Colon (tissue), 2 donors: ENCODE results near the gene STK4.

Source experiments
- FAIRE-seq: peaks from 2 replicates; lab custom pipeline; 2012; peaks lifted over from hg19 to GRCh38; lab: Jason Lieb, UNC
- donor health status: control.
- donor health status: control.

The STK4 gene

DNA sequence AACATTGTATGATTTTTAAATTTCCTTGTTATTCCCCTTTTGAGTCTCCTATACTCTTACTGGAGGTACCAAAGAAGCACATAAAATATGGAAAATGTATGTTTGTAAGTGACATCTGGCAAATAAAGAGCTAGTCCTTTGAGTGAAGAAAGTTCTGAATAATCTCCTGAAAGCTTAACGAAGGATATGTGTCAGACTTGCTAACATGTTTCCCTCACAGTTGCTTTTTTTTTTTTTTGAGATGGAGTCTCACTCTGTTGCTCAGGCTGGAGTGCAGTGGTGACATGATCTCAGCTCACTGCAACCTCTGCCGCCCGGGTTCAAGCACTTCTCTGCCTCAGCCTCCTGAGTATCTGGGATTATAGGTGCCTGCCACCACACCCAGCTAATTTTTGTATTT lies 63.6 kb downstream of the STK4 start:
- no peak for FAIRE-seq

DNA sequence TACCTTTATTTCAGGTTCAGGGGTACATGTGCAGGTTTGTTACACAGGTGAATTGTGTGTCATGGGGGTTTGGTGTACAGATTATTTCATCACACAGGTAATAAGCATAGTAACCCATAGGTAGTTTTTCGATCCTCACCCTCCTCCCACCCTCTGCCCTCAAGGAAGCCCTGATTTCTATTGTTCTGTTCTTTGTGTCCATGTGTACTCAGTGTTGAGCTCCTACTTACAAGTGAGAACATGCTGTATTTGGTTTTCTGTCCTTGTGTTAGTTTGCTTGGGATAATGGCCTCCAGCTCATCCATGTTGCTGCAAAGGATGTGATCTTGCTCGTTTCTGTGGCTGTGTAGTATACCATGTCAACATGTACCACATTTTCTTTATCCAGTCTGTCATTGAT lies 66.0 kb downstream of the STK4 start:
- FAIRE-seq = no peak

DNA sequence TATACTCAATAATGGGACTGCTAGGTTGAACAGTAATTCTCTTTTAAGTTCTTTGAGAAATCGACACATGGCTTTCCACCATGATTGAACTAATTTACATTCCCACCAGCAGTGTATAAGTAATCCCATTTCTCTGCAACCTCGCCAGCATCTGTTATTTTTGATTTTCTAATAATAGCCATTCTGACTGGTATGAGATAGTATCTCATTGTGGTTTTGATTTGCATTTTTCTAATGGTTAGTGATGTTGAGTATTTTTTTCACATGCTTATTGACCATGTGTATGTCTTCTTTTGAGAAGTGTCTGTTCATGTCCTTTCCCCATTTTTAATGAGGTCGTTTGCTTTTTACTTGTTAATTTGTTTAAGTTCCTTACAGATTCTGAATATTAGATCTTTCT lies 66.5 kb downstream of the STK4 start:
- FAIRE-seq = no peak

DNA sequence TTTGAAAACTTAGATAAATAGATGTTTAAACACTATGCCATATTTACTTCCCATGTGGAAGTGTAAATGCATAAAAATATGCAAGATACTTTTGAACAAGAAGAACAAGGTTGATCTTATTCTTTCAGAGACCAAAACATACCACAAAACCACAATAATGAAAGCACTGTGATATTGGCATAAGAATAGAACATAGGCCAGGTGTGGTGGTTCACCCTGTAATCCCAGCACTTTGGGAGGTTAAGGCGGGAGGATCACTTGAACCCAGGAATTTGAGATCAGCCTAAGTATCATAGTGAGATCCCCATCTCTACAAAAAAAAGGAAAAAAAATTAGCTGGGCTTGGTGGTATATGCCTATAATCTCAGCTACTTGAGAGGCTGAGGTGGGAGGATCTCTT lies 68.1 kb downstream of the STK4 start:
- FAIRE-seq = no peak

DNA sequence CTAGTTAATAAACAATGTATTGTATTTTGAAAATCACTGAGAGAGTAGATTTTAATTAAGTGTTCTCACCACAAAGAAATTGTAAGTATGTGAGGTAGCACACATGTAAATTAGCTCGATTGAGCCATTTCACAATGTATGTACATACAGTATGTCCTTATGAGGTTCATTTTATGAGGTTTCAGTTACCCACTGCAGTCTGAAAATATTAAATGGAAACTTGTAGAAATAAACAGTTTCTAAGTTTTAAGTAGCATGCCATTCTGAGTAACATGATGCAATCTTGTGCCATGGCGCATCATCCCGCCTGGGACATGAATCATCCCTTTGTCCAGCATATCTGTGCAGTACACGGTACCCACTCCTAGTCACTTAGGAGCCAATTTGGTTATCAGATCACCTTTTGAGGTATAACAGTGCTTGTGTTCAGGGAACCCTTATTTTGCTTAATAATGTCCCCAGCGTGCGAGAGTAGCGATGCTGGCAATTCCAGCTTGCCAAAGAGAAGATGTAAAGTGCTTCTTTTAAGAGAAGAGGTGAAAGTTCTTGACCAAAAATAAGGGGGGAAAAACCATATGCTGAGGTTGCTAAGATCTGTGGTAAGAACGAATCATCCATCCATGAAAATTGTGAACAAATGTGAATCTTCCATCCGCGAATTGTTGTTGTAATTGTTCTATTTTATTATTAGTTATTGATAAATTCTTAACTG lies 69.9 kb downstream of the STK4 start:
- FAIRE-seq = no peak

DNA sequence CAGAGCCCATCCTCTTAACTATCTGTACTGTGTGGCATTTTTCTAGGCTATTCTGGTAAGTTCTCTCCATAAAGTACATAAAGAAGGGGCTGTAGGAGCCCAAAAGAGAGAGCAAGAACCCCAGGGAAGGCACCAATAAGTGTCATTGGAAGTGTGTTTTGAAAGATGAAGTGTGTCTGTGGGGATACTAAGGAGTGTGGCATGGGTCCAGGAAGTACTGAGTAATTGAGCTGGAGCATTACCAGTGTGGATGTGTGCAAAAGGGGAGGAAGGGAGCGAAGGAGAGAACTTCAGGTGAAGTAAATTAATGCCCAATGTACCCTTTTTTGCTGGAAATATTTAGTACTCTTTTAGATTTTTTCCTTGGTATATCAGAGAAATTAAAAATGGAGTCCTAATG lies 70.7 kb downstream of the STK4 start:
- no peak for FAIRE-seq

DNA sequence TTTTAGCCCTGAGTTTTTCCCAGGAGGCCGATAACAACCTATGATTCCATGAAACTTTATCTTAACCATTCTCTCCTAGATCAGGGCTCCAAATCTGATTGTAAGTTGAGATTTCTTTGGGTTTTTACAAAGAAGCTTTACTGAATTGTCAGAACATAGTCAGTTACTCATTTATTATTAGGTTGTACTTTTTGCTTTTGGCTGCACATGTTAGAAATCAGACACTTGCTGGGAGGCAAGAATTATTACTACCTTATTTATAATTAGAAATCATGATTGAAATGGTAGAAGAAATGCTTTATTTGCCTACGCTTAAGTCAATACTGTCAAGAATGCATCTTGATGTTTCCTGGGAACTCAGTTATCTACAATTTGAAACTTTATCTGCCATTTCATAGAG lies 71.3 kb downstream of the STK4 start:
- no peak for FAIRE-seq

DNA sequence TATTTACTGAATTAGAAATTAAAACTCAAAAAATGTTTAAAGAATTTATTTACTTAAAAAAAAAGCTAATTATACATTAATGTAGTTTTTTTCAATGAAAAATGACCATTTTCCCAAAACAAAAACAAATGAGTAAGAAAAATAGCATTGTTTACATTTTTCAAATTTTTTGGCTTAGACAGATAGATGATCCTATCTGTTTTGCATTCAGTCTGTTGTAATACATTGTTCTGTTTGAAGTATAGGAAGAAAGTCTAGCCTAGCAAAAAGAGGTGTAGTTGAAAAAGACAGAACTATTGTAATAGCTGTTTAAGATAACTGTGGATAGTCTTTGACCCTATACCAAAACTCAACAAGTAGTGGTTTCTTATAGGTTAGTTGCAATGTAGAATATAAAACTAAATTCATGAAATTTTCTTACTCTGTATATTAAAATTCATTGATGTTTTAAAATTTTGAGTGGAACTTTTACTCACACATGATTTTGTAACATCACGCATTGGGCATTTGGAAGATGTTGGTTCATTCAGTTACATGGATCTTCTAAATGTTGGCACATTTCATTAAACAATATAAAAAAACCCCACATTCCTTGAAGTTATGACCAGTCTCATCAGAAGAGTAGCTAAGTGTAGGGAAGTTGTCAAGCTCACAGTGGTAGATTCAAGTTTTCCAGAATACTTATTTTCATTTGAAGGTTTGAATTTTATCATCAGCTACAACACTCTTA lies 72.6 kb downstream of the STK4 start:
- no peak for FAIRE-seq

DNA sequence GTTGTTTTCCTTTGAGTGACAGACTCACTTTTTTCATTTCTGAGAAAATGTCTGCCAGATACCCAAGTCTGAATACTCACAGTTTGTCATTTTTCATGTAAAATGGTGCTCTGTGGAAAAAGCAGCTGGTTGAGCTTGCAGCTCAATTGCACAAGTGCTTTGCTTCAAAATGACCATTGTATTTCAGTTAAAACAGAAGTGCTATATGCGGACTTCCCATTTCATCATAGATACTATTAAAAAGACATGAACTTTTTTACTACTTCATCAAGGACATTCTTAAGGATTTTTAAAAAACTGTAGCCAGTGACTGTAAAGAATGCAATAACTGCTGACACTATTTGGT lies 73.1 kb downstream of the STK4 start:
- FAIRE-seq = no peak

DNA sequence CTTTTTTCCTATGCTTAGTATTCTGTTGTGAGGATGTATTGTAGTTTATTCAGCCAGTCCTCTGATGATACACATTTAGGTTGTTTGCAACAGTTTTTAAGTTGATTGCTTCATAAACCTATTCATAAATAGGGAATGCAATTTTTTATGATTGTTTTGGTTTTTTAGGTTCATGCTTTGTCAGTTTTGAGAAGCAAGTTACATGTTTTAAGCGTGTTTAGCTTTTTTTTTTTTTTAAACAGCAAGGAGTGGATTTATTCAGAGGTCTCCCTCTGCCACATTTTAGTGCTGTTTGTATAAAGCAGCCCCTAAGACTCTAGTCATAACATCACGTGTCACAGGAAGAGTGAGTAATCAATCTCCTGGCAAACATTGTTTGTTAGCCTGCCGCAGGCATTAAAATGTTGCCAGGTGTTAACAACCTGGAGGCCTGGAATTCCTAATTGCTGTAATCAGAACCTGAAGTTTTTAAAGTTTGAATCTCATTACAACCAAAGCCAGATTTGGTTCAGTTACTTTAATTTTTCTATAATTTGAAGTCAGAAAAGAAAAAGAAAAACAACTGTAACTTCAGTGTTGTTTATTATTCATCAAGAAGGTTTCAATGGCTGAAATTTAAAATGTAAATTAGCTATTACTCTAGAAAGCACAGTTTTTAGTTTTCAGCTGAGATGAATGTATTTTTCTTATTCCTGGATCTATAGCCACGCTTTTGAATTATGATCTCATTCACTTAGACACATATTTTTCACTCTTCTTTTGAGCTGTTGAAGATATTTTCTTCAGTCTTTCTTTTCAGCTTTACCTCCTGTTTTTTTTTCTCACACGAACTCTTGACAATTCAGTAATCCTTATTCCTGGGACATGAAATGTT lies 75.4 kb downstream of the STK4 start:
- FAIRE-seq = no peak

DNA sequence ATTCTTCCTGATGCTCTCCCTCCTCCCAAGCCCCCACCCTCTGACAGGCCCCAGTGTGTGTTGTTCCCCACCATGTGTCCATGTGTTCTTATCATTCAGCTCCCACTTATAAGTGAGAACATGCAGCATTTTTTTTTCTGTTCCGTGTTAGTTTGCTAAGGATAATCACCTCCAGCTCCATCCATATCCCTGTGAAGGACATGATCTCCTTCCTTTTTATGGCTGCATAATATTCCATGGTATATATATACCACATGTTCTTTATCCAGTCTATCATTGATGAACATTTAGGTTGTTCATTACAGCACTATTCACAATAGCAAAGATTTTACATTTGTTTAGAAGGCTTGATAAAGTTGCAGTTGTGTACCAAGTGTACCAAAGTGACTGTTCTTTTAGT lies 76.7 kb downstream of the STK4 start:
- no peak for FAIRE-seq

DNA sequence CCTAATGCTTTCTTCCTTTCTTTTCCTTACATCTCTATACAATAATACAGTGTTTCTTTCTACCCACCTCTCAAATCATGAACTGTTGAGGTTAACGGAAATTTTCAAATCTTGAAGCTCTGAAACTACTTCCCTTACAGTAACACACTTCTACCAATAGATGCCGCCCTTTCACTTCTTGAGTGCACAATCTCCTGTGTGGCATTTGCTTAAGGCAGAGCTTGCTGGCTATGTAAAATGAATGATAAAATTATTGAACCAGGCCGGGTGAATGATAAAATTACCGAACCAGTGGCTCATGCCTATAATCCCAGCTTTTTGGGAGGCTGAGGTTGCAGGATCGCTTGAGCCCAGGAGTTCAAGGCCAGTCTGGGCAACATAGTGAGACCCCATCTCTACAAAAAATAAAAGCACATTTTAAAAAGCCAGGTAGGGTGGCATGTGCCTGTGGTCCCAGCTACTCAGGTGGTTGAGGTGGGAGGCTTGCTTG lies 77.8 kb downstream of the STK4 start:
- no peak for FAIRE-seq

DNA sequence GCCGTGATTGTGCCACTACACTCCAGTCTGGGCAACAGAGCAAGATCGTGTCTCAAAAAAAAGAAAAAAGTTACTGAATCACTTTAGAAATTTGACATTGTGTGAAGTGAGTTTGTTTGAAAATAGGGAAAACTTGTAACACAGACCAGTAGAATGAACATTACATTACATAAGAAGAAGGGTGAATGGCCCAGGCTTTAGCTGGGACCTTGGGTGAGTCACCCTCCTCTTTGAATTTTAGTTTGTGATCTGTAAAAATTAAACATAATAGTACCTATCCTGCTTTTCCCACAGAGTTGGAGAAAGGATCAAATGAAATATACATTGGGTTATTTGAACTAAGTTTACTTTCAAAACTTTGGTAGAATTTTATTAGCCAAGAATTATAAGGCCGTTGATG lies 78.3 kb downstream of the STK4 start:
- no peak for FAIRE-seq

DNA sequence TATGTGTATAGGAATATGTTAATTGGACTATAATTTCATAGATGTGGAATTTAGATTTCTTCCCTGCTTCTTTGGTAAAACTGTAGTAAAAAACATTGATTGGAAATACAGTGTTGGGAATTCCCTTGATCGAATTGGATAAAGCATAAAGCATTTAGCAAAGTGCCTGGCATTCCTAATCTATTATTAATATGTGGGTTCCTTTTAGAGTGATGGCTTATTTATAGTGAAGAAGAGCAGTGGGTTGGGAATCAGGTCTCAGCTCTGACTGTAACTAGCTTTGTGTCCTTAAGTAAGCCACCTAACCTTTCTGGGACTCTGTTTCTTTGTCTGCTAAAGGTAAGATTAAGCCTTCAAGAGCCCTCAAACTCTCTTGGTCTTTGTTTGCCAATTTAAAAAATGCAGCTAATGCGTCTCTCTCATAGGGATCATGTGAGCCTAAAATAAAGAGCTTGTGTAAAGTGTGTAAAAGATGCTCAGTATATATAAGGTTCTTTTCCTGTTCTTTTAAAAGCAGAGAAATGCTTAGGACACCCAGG lies 81.3 kb downstream of the STK4 start:
- FAIRE-seq = no peak

DNA sequence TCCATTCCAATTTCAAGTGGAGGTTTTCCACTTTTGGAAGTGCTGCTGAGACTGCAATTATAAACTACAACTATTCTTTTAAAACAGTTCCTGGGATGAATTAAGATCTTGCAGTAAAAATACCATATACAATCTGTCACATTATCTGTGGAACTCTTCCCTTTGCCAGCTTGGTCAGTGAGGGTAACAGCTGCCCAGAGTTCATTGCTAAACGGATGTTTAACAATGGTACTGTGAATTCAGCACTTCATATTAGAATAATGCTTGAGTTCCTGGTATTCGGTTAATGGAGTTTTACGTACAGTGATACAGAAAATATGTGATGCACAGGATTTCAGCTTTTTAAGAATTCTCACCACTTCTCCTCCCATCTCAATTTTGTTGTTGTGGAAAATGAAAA lies 83.1 kb downstream of the STK4 start:
- FAIRE-seq = no peak

DNA sequence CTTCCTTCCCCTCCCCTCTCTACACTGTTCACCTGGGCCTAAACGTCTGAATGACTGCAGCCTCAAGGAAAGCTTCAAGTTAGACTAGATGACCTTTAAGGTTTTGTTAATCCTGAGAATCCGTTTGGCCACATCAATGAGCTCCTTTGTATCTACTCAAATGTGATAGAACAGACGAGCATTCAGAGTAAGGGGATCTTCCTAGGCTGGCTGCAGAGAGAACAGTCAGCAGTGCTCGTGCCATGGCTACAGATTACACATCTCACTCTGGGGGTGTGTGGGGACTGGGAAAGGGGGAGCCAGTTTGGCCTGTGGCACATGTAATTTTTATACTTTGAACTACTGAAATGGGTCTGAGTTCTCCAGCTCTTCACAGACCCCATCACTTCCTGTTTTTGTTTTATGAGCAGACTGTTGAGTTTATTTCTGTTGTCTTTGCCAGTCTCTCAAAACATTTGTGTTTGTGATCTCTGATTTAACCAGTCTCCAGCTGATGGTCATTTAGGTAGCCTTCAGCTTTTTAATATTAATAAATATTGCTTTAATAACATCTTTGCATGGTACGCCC lies 83.7 kb downstream of the STK4 start:
- no peak for FAIRE-seq

DNA sequence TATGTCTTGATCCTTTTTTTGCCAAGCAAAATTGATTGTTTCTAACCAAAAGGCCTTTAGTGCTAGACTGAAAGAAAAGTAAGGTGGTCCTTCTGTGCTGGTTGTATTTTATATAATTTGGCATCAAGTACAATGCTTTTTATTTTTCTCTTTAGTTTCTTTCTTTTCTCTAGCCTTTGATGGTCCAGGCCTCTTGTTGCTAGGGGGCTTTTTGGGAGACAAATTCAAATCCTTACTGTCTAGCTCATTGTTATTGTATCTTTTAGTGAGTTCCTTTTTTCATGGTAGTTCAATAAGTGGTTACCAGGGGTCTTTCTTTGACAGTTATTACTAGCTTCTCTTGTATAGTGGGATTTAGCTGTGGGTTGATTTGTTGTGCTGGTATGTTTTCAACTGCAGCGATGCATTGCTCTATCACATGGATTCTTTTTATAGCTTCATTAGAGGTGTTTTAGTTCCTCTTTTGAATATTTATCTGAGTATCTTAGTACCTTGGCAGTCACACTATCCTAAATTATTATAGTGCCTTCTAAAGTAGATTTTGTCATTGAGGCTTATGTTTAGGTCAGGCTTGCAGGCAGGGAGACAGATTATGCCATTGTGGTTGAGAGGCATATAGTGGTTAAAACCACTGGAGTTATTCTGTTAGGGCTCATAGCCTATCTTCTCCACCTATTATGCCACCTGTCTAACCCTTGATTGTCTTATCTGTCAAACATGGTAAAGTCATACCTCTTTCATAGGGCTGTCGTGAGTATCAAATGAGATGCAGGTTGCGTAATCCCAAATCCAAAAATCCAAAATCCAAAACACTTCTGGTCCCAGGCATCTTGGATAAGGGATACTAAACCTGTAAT lies 85.1 kb downstream of the STK4 start:
- FAIRE-seq = no peak

DNA sequence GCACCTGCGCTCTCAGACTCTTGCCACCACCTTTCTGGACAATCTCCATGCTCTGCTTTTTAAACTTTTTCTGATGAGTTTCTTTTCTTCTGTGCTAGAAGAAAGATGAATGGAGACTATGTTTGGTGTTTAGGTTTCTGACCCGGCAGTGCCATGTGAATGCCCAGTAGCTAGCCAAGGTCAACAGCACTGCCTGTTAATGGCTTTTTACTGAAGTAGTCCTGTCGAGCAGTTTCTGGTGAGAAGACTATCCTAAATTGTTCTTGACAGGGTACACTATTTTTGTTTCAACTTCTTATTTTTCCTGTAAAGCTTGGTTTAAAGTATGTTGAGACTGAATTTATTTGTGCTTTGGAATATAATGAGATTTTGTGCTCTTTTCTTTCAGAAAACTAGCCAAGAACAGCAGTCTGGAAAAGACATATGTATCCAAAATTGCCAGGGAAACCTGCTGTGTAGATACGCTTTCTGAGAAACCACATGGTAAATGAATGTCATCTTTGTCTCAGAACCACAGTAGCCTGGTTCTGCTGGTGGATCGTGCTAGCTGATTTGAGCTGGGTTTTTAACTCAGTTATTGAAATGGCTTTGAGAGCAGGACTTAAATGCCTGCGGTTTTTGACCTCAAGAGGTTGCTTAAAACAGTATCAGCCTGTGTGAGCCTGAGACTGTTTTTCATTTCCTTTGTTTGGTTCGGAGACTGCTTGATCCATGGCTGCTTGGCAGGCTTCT lies 86.6 kb downstream of the STK4 start:
- FAIRE-seq = no peak

DNA sequence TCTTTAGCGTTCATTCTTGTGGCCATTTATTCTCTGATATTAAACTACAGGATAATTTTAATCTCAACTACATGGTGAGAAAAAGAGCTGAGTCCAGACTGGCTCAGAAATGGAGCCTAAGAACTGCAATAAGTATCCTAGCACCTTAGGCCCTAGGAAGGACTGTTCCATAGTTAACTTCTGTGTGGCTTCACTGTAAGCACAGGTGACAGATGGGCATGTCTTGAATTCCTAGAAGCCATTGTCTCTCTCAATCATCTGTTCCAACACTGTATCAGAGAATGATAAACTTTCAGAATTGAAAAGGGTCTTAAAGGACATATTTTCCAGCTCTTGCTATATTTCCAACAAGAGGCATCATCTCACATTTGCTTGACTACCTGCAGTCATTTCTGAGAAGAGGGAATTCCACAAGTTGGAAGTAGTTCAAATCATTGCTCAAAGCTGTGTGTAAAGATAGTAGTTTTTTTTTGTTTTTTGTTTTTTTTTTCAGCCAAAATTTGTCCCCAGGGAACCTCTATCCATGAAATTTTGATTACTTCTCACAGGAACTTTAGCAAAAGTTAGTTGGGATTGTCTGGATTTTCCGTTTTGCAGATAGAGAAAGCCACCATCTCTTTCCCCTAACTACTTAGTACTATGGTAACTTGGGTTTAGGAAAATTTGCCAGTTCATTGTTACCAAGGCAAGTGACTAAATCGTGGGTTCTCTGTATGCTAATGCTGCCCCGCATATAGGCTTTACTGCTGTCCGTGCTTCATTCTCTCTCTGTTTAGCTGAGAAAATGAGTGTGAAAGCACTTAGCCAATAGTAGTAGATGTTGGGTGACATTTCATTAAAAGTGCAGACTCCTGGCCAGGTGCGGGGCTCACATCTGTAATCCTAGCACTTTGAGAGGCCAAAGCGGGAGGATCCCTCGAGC lies 87.4 kb downstream of the STK4 start:
- FAIRE-seq = no peak

DNA sequence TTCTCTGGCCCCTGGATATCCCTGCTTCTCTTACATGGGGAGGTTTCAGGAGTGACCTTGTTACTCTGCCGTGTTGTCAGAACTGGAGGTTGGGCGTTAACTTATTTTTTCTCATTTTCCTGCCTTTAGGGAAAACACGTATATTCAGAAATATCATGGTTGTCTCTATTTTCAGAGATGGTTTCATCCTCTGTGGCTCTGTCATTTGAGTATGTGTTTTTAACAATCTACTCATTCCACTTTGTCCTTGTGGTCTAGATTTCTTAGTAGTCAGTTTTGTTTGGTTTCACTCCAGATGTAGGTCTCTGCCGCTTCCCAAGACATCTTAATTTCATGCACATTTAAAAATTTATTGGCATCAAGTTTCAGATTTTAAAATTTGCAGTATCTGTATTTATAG lies 88.7 kb downstream of the STK4 start:
- FAIRE-seq = no peak
